ENCODE data around the gene ZNF101.

ZNF101 gene

GRCh38 chr19:19637523-19638251, 31.0 kb upstream of the ZNF101 start:
- no peak overlapping the region for H3K4me3 ChIP-seq (ENCODE audit: low read depth, low read length)

DNA sequence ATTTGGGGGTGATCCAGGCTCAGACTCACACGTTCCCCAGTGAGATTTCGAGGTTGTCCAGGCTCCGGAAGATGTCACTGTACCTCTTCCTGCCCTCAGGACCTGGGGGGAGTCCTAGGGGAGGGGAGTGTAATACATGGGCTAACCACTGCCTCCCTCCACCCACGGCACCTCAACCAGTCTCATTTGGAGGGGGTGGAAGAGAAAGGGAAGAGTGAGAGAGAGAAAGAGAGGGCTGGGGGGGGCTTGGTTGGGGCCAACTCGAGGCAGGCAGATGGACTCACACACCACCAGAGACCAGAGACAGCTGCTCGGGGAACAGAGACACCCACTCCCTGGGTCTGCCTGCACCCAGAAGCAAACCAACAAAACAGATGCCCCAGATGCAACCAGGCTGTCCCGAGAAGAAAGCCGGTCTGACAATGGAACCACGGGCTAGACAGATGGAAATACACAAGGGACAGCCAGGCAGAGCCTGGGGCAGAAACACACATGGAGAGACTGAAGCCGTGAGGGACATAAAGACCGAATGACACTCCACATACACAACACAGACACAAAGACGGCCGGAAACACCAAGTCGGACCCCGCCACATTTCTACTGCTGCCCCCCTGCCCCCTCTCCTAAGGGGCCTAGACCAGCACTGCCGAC, 26.0 kb upstream of the ZNF101 start:
- peak overlapping the region; percentile 73 for H3K4me3 ChIP-seq (ENCODE audit: low read depth, low read length)

GRCh38 chr19:19643158-19644053, 25.2 kb upstream of the ZNF101 start, which contains the start of gene GMIP:
GMIP (minus strand) TSS chr19:19643657; CDS start chr19:19643529, 128 bp downstream.
- peak within 1 kb of the TSS; percentile 73 for H3K4me3 ChIP-seq (ENCODE audit: low read depth, low read length)

DNA sequence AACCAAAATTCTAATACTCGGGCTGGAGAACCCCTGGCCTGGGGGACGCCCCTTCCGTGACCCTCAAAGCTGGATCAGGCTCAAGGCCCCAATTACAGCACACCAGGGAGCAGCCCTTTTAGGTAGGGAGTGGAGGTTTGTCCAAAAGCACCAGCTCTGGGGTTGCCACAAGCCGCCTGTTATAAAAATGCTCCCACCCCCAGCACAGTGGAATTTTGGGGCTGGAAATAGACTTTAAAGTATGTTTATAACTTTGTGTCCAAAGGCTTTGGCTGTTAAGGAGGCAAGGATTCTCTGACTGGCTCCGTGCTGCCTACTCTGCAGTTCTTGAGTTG, 24.6 kb upstream of the ZNF101 start:
- no peak overlapping the region for H3K4me3 ChIP-seq (ENCODE audit: low read depth, low read length)

DNA sequence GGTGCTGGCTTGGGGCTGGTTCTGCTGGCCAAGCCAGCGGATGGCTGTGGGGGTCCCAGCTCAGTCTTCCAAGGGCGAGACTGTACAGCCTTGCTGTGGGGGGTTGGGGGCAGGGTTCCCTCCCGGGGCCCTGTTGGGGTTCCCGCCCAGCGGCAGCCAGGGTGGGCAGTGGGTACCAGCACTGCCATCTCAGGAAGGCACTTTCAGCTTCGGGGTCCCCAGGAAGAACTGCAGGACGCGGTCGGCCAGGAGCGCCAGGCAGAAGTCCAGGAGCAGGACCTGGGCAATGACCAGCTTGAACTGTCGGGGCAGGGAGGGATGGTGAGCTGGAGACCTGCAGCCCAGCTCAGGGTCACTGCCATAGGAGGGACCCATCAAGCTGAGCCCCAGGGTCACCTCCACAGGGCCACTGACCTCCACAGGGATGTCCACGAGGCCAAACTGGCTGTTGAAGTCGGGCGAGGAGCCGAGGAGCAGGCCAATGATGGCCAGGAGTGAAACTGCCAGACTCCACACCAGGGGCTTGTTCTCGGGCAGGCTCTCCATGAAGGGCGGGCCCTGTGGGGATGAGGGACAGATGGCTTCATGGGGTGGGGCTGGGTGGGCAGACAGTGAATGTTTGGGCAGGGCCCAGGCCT, 23.3 kb upstream of the ZNF101 start:
- H3K4me3 ChIP-seq (ENCODE audit: low read depth, low read length): no peak overlapping the region

DNA sequence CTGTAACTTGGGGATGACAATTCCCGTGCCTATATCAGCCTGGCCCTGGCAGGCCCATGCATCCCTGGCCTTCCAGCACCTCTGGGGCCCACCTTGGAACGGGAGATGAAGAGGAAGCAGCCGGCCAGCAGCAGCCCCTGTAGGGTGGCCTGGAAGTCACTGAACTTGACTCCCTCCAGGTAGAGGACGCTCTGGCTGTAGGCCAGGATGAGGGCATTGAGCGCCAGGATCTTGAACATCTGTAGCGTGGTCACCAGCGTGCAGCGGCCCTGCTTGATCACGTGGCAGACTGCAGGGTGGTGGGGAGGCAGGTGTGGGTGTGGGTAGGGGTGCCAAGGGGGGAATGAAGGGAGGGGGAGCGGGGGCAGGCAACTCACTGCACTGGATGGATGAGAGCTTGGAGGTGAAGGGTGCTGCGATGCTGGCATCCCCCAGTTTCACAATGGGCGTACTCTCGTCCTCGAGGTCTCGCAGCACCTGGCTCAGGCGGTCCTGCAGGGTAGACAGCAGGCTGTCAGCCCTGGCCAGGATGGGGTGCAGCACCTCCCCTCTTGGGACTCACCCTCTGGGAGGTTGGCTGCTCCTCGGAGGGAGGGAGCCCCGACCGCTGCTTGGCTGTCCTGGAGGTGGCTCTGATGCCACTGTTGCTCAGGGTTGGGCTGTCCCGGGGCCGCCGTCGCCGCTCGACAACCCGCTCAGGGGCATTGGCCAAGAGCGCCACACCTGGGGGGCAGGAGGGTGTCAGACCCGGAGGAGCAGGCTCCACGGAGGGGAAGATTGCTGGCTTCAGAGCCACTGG, 21.4 kb upstream of the ZNF101 start:
- H3K4me3 ChIP-seq (ENCODE audit: low read depth, low read length): no peak overlapping the region

- no peak overlapping the region for H3K4me3 ChIP-seq (ENCODE audit: low read depth, low read length)
Observed at GRCh38 chr19:19649155-19649554, 19.5 kb upstream of the ZNF101 start.

DNA sequence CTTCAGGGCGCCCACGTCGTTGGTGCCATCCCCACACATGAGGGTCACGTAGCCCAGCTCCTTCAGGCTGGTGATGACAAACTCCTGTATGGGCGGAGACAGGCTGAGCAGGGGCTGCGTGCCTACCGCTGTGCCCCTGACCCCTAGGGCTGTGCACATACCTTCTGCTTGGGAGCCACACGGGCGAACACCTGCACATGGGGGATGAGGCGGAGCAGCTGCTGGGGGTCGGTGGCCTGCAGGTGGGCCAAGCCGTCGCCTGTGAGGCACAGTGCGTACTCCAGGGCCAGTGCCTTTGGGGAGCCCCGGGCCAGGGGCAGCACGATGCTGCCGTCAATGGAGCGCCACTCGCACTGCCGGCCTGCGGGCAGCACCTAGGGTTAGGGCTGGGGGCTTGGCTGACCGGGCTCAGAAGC, 19.1 kb upstream of the ZNF101 start:
- no peak overlapping the region for H3K4me3 ChIP-seq (ENCODE audit: low read depth, low read length)

DNA sequence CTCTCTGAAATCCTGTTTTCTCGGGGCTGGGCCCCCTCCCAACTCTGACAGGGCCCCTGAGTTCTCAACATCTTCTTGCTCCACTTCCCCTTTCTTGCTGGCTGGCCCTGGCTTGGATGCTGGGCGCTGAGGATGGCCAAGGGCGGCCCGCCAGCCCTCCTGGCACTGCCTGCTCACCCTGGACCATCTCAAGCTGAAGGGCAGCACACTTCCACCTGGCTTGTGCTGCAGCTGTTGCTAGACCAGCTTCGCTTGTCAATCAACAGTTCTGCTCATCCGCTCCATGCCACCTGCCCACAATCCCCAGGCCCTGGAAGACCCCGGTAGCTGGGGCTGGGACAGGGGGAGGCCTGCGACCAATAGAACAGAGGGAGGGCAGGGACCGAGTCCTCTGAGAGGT, 18.3 kb upstream of the ZNF101 start:
- no peak overlapping the region for H3K4me3 ChIP-seq (ENCODE audit: low read depth, low read length)

DNA sequence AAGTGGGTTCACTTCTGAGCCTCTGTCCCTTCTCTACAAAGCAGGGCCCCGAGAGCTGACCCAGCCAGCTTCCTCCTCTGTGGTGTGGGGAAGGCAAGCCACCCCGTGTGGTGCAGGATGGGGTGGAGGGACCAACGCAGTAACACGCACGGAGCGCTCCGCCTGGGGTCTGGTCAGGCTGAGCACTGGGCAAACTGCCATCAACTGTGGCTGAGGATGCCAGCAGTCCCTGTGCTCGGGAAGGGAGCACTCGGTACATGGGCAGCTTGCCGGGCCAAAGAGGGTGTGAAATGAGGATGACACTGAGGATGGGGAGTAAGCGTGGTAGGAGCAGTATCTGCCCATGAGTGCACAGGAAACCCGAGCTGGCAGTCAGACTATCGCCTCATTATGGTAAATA, 17.6 kb upstream of the ZNF101 start:
- no peak overlapping the region for H3K4me3 ChIP-seq (ENCODE audit: low read depth, low read length)

DNA sequence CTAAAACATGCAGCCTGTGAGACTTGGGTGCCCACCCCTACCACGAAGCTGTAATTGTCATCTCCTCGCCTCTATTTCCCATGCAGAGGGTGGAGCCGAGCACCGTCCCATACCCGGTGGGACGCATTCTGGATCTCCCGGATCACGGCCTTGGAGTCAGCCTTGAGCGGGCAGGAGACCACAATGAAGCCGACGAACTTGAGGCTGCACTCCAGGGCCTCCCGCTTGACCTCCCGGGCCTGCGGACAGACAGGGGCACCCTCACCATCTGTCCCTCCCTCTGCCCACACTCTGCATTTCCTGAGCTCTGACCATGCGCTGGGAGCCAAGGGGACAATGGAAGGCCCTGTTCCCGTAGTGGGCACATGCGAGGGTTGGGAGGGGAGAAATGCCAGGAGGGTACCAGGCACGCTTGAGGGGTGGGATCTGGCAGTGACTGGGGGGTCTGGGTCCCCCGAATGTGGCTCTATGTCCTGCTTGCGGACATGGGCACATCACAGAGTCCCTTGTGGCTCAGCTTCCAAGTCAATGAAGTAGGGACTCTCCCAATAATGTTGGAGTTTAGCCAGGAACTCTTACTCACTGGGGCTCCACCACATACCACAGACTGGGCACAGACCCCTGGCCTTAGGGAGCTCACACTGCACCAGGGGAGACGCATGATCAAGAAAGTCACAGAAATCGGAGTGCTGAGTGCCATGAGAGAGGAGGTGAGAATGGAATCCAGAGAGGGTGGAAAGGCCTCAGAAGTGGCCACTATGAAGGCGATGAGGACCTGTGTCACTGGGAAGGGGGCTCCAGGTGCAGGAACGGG, 15.9 kb upstream of the ZNF101 start:
- H3K4me3 ChIP-seq (ENCODE audit: low read depth, low read length): no peak overlapping the region

DNA sequence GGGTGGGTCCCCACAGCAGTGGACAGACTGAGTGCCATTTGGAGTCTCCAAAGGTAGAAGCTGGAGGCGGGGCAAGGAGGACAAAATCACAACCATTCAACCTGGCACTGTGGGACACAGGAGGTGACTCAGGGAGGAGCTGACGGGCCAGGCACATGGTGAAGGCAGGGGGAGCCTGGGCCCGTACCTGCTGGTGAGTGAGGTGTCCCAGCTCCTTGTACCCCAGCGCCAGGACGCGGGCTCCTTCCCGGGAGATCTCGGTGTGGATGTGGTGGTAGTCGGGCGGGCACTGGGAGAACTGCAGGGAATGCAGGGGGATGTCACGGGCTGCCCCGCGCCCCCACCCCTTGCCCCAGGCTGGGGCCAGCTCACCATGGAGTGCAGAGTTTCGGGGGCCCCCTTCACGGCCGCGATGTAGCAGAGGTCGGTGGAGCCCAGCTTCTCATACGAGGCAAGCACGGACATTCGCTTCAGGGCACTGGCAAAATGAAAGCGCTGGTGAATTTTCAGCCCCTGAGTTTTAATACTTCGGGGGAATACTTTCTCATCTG, 15.0 kb upstream of the ZNF101 start:
- H3K4me3 ChIP-seq (ENCODE audit: low read depth, low read length): no peak overlapping the region

- H3K4me3 ChIP-seq (ENCODE audit: low read depth, low read length): no peak overlapping the region
Observed at GRCh38 chr19:19654441-19654840, 14.2 kb upstream of the ZNF101 start.

- no peak overlapping the region for H3K4me3 ChIP-seq (ENCODE audit: low read depth, low read length)
Observed at GRCh38 chr19:19655051-19655594, 13.5 kb upstream of the ZNF101 start.

DNA sequence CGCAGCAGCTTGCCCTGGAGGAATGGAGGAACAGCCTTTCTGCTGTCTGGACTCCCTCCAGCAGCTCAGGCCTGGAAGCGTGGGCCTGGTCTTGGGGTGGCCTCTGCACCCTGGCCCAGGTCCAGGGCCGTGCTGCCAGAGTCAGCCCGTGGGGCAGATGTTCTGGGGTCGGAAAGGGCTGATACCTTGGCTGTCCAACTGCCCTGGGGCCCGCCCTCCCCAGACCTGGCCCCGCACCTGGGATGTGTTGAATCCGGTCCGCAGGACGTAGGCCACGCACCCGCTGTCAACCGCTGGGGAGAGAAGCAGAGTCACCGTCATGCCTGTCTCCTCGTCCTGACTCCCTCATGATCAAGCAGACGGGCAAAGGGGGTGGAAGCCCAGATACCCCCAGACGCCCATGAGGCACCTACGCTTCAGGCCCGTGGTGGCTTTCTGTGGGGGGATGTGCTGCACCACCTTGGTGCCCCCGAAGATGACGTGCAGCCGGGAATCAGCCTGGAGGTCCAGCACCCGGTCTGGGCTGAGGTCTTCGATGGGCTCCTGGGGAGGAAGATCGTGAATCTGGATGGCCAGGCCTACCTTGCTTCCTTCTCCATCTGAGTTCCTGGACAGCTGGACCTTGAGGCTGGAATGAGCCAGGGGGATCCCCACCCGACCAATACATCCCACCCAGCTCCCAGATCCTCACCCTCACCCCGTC, 12.8 kb upstream of the ZNF101 start:
- no peak overlapping the region for H3K4me3 ChIP-seq (ENCODE audit: low read depth, low read length)

GRCh38 chr19:19656451-19657396, 11.9 kb upstream of the ZNF101 start:
- no peak overlapping the region for H3K4me3 ChIP-seq (ENCODE audit: low read depth, low read length)

GRCh38 chr19:19657397-19657783, 11.2 kb upstream of the ZNF101 start:
- H3K4me3 ChIP-seq (ENCODE audit: low read depth, low read length): no peak overlapping the region

All from iPS-11a (cell line).